Endothelial cell of hepatic sinusoid (primary cell): ENCODE measurements around the gene ESR1.

Experiments used
- in situ Hi-C: cut with HindIII; loops from 2 replicates; pipeline ENCODE4 v1.10.0; 2017; ENCODE audit warnings: low sequenced_read_pairs

The ESR1 gene

GRCh38 chr6:152087701-152088100 lies 280.2 kb downstream of the ESR1 start:
- in situ Hi-C loops: loop anchor here (5.0 kb wide), 1 partner anchor 95 kb away; no protein-coding TSS in a partner anchor

- in situ Hi-C loops: loop anchor here (5.0 kb wide), 1 partner anchor 98 kb away; no protein-coding TSS in a partner anchor
These were observed 282.5 kb downstream of the ESR1 start for GRCh38 chr6:152089992-152090391.

DNA sequence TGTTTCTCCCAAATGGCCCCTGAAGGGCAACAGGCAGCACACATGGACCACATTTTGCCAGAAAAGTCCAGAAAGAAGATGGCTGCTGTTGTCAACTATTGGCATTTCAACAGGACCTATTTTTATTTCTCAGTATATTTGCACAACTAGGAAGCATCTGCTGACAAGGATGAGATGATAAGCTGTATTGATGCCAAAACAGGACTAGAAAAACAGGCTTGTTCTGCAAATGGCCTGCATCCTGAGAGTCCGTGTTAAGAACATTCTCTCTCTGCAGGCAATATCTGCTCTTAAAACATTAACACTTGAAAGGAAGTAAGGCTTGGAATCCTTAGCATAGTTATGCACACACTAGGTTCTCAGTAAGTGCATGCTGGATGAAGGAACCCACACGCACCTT lies 283.7 kb downstream of the ESR1 start:
- in situ Hi-C loops: no loop called here

- in situ Hi-C loops: no loop called here
These were observed 284.4 kb downstream of the ESR1 start for GRCh38 chr6:152091851-152092341.

GRCh38 chr6:152093711-152094110 lies 286.2 kb downstream of the ESR1 start:
- in situ Hi-C loops: no loop called here

GRCh38 chr6:152094276-152094675 lies 286.8 kb downstream of the ESR1 start:
- in situ Hi-C loops: no loop called here

DNA sequence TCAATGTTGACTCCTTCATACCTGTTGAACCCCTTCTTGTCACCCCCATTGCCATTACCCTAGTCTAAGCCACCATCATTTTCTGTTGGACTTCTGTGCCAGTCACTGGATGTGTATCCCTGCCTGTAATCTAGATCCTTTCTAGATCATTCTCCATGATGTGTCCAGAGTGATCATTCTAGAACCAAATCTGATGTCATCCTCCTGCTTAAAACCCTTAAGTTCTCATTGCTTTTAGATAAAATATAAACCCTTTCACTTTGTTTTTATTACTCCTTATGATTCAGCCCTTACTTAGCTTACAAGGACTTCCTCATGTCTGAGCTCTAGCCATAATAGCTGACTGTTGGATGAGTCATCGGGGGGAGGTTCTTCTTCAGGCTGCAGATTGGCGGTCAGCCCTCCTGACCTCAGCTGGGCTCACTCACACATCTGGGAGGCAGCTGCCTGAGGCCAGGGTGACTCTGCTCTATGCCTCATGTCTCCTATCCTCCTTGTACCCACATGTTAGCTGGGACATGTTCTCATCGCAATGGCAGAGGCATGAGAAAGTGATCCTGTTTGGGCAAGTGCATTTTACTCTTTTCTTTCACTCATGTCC lies 287.6 kb downstream of the ESR1 start:
- in situ Hi-C loops: no loop called here

DNA sequence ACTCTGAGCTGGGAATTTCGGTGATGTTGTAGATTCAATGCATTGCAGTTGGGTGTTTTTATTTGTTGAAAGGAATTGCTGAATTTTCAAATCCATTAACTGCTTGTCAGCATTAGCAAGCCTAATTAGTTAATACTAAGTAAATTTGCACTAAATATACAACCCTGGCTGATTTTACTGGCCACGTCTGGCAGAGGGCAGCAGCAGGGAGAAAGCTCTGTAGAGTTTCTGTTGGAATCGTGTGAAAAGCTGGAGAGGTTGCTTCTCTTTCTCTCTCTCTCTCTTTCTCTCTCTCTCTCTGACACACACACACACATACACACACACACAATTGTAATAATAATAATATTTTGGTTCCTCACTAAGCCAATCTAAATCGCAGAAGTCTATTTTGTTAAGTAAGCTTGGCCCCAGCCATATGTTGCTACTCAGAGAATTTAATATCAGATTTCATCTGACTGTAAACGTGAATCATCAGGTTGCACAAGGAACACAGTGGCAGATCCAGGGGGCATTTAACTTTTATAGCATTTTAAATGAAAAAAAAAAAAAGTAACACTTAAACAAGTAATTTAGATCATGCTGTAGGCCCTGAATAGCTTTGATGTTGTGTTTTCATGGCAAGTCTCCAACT lies 289.5 kb downstream of the ESR1 start:
- in situ Hi-C loops: no loop called here

DNA sequence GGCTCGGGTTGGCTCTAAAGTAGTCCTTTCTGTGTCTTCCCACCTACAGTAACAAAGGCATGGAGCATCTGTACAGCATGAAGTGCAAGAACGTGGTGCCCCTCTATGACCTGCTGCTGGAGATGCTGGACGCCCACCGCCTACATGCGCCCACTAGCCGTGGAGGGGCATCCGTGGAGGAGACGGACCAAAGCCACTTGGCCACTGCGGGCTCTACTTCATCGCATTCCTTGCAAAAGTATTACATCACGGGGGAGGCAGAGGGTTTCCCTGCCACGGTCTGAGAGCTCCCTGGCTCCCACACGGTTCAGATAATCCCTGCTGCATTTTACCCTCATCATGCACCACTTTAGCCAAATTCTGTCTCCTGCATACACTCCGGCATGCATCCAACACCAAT lies 291.2 kb downstream of the ESR1 start:
- in situ Hi-C loops: no loop called here

DNA sequence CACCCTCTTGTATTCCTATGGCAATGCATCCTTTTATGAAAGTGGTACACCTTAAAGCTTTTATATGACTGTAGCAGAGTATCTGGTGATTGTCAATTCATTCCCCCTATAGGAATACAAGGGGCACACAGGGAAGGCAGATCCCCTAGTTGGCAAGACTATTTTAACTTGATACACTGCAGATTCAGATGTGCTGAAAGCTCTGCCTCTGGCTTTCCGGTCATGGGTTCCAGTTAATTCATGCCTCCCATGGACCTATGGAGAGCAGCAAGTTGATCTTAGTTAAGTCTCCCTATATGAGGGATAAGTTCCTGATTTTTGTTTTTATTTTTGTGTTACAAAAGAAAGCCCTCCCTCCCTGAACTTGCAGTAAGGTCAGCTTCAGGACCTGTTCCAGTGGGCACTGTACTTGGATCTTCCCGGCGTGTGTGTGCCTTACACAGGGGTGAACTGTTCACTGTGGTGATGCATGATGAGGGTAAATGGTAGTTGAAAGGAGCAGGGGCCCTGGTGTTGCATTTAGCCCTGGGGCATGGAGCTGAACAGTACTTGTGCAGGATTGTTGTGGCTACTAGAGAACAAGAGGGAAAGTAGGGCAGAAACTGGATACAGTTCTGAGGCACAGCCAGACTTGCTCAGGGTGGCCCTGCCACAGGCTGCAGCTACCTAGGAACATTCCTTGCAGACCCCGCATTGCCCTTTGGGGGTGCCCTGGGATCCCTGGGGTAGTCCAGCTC lies 292.1 kb downstream of the ESR1 start:
- in situ Hi-C loops: no loop called here

DNA sequence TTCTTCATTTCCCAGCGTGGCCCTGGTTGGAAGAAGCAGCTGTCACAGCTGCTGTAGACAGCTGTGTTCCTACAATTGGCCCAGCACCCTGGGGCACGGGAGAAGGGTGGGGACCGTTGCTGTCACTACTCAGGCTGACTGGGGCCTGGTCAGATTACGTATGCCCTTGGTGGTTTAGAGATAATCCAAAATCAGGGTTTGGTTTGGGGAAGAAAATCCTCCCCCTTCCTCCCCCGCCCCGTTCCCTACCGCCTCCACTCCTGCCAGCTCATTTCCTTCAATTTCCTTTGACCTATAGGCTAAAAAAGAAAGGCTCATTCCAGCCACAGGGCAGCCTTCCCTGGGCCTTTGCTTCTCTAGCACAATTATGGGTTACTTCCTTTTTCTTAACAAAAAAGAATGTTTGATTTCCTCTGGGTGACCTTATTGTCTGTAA lies 292.7 kb downstream of the ESR1 start:
- in situ Hi-C loops: no loop called here

DNA sequence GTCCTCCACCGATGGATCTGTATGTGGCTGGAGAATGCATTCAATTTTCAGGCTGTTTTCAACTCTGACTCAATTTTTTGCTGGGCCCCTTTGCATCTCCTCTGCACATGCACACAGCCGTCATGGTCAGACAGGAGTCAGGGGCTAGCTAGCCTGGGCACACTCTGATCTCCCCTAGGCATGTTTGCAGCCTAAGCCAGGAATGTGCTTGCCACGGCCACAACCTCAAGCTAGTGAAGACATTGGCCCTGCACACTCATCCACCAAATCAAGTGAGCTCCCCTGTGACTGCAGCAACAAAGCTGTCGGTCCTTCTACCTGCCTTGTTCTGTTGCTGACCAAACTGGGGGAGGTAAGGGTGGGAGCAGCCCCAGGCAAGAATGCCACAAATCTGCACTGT lies 300.5 kb downstream of the ESR1 start:
- in situ Hi-C loops: no loop called here

DNA sequence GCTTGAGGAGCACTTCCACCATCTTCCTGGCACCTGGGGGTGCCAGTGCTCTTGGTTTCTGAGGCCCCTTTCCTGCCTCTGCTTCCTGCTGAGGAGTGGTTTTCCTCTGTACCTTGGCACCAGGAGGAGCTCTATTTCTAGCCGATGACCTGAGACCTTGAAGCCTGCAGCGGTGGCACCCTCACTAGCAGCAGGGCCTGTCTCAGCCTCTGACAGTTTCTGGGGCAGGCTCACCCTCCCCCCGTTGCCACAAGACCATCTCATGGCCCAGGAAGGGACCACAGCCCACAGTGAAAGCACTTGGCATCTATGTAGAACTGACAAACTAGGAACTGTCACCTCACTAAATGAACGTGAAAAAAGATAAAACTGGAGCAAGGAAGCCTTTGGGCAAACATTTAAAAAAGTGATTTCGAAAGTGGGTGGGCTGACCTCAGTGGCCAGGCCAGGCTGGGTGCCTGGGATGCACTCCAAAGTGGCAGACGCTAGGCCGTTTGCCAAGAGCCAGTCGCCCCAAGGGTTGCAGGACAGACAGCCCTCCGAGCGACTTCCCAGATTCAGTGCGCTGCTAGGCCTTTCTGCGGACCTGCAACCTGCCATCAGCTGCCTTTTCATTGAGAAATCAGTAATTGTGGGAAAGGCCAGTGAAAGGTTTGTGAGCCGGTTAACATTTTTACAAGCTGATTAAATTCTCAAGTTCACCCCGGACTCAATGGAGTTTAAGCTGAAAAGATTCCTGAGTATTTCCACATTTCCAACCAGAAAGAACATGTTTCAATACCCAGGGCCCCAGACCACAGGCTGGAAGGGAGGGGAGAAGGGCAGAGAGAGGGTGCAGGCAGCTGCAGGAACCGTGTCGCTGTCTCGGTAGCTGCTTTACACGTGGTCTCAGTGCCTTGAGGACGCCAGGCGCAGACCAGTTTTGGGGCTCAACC lies 303.7 kb downstream of the ESR1 start:
- in situ Hi-C loops: no loop called here

GRCh38 chr6:152112491-152113261 lies 305.2 kb downstream of the ESR1 start:
- in situ Hi-C loops: no loop called here

GRCh38 chr6:152117156-152118133 lies 310.0 kb downstream of the ESR1 start:
- in situ Hi-C loops: no loop called here

- in situ Hi-C loops: no loop called here
These were observed 310.7 kb downstream of the ESR1 start for GRCh38 chr6:152118224-152118623.

- in situ Hi-C loops: no loop called here
These were observed 311.2 kb downstream of the ESR1 start for GRCh38 chr6:152118678-152119077.

GRCh38 chr6:152119831-152120230 lies 312.3 kb downstream of the ESR1 start:
- in situ Hi-C loops: no loop called here

- in situ Hi-C loops: no loop called here
These were observed 314.4 kb downstream of the ESR1 start for GRCh38 chr6:152121910-152122309.
